Astrocyte (in vitro differentiated cells and primary cell): ENCODE results near the gene CENPF. TPM values are rescaled to one million over a fixed set of nuclear protein-coding genes. Genes with fewer than 3 reads are reported as not detected.

Source experiments
- DNase-seq: peaks from one replicate; pipeline ENCODE4 v3.0.0-alpha.2; 2010; ENCODE audit warnings: low read depth
- FAIRE-seq: peaks from 2 replicates; lab custom pipeline; 2011; peaks lifted over from hg19 to GRCh38; lab: Jason Lieb, UNC
- H2AFZ ChIP-seq: 2 replicates; pipeline ENCODE4 v1.6.0; 2012; ENCODE audit warnings: low read depth, low read length, inconsistent platforms
- H3K27ac ChIP-seq: 2 replicates; pipeline ENCODE4 v1.5.1; 2011; ENCODE audit warnings: low read depth, low read length, inconsistent platforms
- H3K27me3 ChIP-seq: 2 replicates; pipeline ENCODE4 v1.6.0; 2011; ENCODE audit warnings: low read length, inconsistent platforms; ENCODE audit not compliant: insufficient read depth
- H3K36me3 ChIP-seq: 2 replicates; pipeline ENCODE4 v1.5.1; 2011; ENCODE audit warnings: low read length, inconsistent platforms; ENCODE audit not compliant: insufficient read depth
- H3K4me1 ChIP-seq: 2 replicates; pipeline ENCODE4 v1.5.1; 2011; ENCODE audit warnings: low read length, inconsistent platforms; ENCODE audit not compliant: insufficient read depth
- H3K4me2 ChIP-seq: 2 replicates; pipeline ENCODE4 v1.6.0; 2012; ENCODE audit warnings: low read length, inconsistent platforms
- H3K4me3 ChIP-seq: 2 replicates; pipeline ENCODE4 v1.5.1; 2011; ENCODE audit warnings: low read depth, mild to moderate bottlenecking, low read length, inconsistent platforms; ENCODE audit not compliant: insufficient read depth
- H3K79me2 ChIP-seq: 2 replicates; pipeline ENCODE4 v1.6.0; 2012; ENCODE audit warnings: mild to moderate bottlenecking, low read length, inconsistent platforms; ENCODE audit not compliant: insufficient read depth
- H3K9ac ChIP-seq: 2 replicates; pipeline ENCODE4 v1.6.0; 2012; ENCODE audit warnings: mild to moderate bottlenecking, low read length, inconsistent platforms
- H3K9me3 ChIP-seq: 2 replicates; pipeline ENCODE4 v1.5.1; 2012; ENCODE audit warnings: low read depth, mild to moderate bottlenecking, low read length, inconsistent platforms; ENCODE audit not compliant: insufficient read depth
- H4K20me1 ChIP-seq: 2 replicates; pipeline ENCODE4 v1.6.0; 2012; ENCODE audit warnings: low read length, inconsistent platforms; ENCODE audit not compliant: insufficient read depth
- H3K27ac Mint-ChIP-seq: one replicate; pipeline ENCODE4 v1.8.0; 2021; ENCODE audit warnings: mild to moderate bottlenecking, mixed read lengths; ENCODE audit not compliant: unreplicated experiment
- H3K27me3 Mint-ChIP-seq: one replicate; pipeline ENCODE4 v1.8.0; 2021; ENCODE audit warnings: low read depth, mixed read lengths; ENCODE audit not compliant: unreplicated experiment
- H3K36me3 Mint-ChIP-seq: one replicate; pipeline ENCODE4 v1.8.0; 2021; ENCODE audit warnings: low read depth, mixed read lengths; ENCODE audit not compliant: unreplicated experiment
- H3K4me1 Mint-ChIP-seq: one replicate; pipeline ENCODE4 v1.8.0; 2021; ENCODE audit warnings: low read depth, mixed read lengths; ENCODE audit not compliant: unreplicated experiment
- H3K4me3 Mint-ChIP-seq: one replicate; pipeline ENCODE4 v1.8.0; 2021; ENCODE audit warnings: mild to moderate bottlenecking, moderate library complexity, mixed read lengths; ENCODE audit not compliant: unreplicated experiment
- H3K9me3 Mint-ChIP-seq: one replicate; pipeline ENCODE4 v1.8.0; 2021; ENCODE audit warnings: mild to moderate bottlenecking, mixed read lengths; ENCODE audit not compliant: unreplicated experiment
- EZH2 ChIP-seq: IDR thresholded peaks from 2 replicates; pipeline ENCODE4 v1.6.1; 2012; ENCODE audit warnings: mild to moderate bottlenecking, low read length, inconsistent platforms; ENCODE audit not compliant: insufficient read depth
- total RNA-seq: library from RNA; stranded (reverse); gene quantifications from 2 replicates; pipeline ENCODE4 v1.2.1, GENCODE V29; 2021
- TF ChIP-seq, protein P1 (sequence below): IDR thresholded peaks from 2 replicates; pipeline ENCODE4 v1.5.1; 2011; ENCODE audit warnings: low read depth, mild to moderate bottlenecking, inconsistent platforms, low read length, moderate library complexity; ENCODE audit not compliant: insufficient read depth

CENPF gene
- total RNA-seq, 1 donor from 2014 or later = 22.9 TPM

DNA sequence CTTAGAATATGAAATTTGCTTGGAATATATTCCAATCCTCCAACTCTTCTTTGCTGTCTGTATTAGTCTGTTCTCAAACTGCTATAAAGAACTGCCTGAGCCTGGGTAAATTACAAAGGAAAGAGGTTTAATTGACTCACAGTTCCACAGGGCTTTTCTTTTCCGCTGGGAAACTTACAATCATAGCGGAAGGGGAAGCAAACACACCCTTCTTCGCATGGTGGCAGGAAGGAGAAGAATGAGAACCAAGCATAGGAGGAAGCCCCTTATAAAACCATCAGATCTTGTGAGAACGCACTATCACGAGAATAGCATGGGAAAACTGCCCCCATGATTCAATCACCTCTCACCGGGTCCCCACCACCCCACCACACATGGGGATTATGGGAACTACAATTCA, 14.8 kb downstream of the CENPF start:
- H3K9me3 ChIP-seq = no peaks in the 10 kb centered on the region
- no peaks in the 10 kb centered on the region for H3K4me1 Mint-ChIP-seq
- DNase-seq (no peak), FAIRE-seq (no peak)
- H3K27me3 Mint-ChIP-seq = no peaks in the 10 kb centered on the region
- no peaks in the 10 kb centered on the region for H3K27me3 ChIP-seq
- no peak overlapping the region for H3K4me2 ChIP-seq
- peaks cover 38% of the 10 kb centered on the region for H3K79me2 ChIP-seq
- no peak for TF ChIP-seq EZH2
- TF ChIP-seq, protein P1, sequence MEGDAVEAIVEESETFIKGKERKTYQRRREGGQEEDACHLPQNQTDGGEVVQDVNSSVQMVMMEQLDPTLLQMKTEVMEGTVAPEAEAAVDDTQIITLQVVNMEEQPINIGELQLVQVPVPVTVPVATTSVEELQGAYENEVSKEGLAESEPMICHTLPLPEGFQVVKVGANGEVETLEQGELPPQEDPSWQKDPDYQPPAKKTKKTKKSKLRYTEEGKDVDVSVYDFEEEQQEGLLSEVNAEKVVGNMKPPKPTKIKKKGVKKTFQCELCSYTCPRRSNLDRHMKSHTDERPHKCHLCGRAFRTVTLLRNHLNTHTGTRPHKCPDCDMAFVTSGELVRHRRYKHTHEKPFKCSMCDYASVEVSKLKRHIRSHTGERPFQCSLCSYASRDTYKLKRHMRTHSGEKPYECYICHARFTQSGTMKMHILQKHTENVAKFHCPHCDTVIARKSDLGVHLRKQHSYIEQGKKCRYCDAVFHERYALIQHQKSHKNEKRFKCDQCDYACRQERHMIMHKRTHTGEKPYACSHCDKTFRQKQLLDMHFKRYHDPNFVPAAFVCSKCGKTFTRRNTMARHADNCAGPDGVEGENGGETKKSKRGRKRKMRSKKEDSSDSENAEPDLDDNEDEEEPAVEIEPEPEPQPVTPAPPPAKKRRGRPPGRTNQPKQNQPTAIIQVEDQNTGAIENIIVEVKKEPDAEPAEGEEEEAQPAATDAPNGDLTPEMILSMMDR = no peak
- no peaks in the 10 kb centered on the region for H3K9me3 Mint-ChIP-seq
- H3K27ac Mint-ChIP-seq = no peak overlapping the region
- no peak overlapping the region for H2AFZ ChIP-seq
- H3K4me3 ChIP-seq = no peak overlapping the region
- H3K9ac ChIP-seq = no peak overlapping the region
- no peaks in the 10 kb centered on the region for H3K4me1 ChIP-seq
- H4K20me1 ChIP-seq = no peaks in the 10 kb centered on the region
- H3K4me3 Mint-ChIP-seq = no peak overlapping the region
- peaks cover 22% of the 10 kb centered on the region for H3K36me3 ChIP-seq
- no peak overlapping the region for H3K27ac ChIP-seq
- H3K36me3 Mint-ChIP-seq = no peaks in the 10 kb centered on the region

DNA sequence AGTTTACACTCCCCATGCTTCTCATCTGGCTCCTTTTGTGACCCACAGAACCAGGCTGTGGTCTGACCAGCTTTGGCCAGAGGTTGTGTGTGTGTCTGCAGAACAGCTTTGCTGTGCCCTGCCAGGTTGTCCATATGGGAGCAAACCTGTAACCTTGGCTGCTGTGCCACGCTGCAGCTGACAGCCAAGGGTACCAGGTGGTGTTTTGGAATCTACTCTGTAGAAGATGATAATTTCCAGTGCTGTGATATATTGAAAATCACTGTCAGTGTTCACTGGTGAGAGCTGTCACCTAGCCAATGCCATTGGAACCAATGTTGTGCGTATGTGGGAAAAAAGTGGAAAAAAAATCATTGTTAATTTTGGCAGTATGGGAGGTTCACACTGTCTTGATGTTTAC, 18.2 kb downstream of the CENPF start:
- H3K4me2 ChIP-seq = no peak overlapping the region
- H3K4me3 ChIP-seq = no peak overlapping the region
- no peaks in the 10 kb centered on the region for H3K4me1 Mint-ChIP-seq
- H4K20me1 ChIP-seq = no peaks in the 10 kb centered on the region
- TF ChIP-seq, protein P1 = no peak
- TF ChIP-seq EZH2 = no peak
- H2AFZ ChIP-seq = no peak overlapping the region
- H3K4me1 ChIP-seq = no peaks in the 10 kb centered on the region
- DNase-seq (no peak), FAIRE-seq (no peak)
- H3K4me3 Mint-ChIP-seq = no peak overlapping the region
- no peaks in the 10 kb centered on the region for H3K9me3 Mint-ChIP-seq
- no peaks in the 10 kb centered on the region for H3K27me3 ChIP-seq
- H3K36me3 Mint-ChIP-seq = peaks cover 2% of the 10 kb centered on the region
- H3K27ac ChIP-seq = no peak overlapping the region
- no peaks in the 10 kb centered on the region for H3K9me3 ChIP-seq
- no peak overlapping the region for H3K9ac ChIP-seq
- peaks cover 28% of the 10 kb centered on the region for H3K36me3 ChIP-seq
- no peaks in the 10 kb centered on the region for H3K27me3 Mint-ChIP-seq
- no peak overlapping the region for H3K27ac Mint-ChIP-seq
- peaks cover 27% of the 10 kb centered on the region for H3K79me2 ChIP-seq

DNA sequence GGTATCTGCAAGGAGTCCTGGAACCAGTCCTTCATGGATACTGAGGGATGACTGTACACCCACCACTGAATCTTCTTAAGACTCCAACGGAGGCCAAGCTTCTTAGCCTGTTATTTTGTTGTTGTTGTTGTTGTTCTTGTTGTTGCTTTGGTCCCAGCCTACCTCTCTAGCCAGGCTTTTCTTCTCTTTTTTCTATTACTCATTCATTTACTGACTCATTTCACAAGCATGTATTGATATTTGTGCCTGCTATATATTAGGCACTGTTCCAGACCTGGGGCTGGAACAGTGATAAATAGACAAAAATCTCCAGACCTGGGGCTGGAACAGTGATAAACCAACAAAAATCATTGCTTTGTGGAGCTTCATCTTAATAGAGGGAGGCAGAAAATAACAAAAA, 20.4 kb downstream of the CENPF start:
- H2AFZ ChIP-seq = no peak overlapping the region
- Mint-ChIP-seq H3K4me3 (no peak overlapping the region), H3K4me1 (no peaks in the 10 kb centered on the region), H3K36me3 (peaks cover 2% of the 10 kb centered on the region), H3K27me3 (no peaks in the 10 kb centered on the region), H3K27ac (no peak overlapping the region), H3K9me3 (no peaks in the 10 kb centered on the region)
- no peak for TF ChIP-seq EZH2
- TF ChIP-seq, protein P1 = no peak
- no peak overlapping the region for H3K27ac ChIP-seq
- H3K27me3 ChIP-seq = no peaks in the 10 kb centered on the region
- H3K4me2 ChIP-seq = no peak overlapping the region
- peaks cover 18% of the 10 kb centered on the region for H3K79me2 ChIP-seq
- H3K4me3 ChIP-seq = no peak overlapping the region
- H3K9ac ChIP-seq = no peak overlapping the region
- peaks cover 28% of the 10 kb centered on the region for H3K36me3 ChIP-seq
- H3K4me1 ChIP-seq = no peaks in the 10 kb centered on the region
- DNase-seq = no peak
- H3K9me3 ChIP-seq = no peaks in the 10 kb centered on the region
- FAIRE-seq = no peak
- H4K20me1 ChIP-seq = no peaks in the 10 kb centered on the region
